ENCODE data around the gene ERC2.

DNA sequence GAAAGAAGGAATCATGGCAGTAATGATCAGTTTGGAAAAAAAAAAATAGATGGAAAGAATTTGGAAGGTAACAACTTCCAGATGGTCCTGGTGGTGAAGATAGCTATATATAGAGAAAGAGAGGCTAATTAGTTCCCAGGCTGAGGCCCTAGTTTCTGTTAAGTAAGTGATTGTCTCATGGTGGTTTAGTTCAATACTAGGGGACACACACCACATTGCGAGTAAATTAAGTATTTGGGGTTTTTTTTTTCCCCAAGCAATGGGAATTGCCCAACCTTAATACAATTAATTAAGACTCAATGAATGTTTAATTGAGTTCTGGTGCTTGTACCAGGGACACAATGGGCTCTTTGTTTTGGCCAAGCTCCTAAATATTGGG lies 837.4 kb downstream of the ERC2 start:
- TF ChIP-seq EZH2 (IDR thresholded peaks at IDR 0.05; ENCODE audit: low read length, missing control alignments): no peak
- TF ChIP-seq, protein P1, sequence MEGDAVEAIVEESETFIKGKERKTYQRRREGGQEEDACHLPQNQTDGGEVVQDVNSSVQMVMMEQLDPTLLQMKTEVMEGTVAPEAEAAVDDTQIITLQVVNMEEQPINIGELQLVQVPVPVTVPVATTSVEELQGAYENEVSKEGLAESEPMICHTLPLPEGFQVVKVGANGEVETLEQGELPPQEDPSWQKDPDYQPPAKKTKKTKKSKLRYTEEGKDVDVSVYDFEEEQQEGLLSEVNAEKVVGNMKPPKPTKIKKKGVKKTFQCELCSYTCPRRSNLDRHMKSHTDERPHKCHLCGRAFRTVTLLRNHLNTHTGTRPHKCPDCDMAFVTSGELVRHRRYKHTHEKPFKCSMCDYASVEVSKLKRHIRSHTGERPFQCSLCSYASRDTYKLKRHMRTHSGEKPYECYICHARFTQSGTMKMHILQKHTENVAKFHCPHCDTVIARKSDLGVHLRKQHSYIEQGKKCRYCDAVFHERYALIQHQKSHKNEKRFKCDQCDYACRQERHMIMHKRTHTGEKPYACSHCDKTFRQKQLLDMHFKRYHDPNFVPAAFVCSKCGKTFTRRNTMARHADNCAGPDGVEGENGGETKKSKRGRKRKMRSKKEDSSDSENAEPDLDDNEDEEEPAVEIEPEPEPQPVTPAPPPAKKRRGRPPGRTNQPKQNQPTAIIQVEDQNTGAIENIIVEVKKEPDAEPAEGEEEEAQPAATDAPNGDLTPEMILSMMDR (conservative IDR thresholded peaks at IDR 0.05 in 1 of 2, IDR thresholded peaks at IDR 0.05 in 1 of 2; ENCODE audit: low read depth in 1 of 2, low read length in 2 of 2): no peak

All from fibroblast of lung (primary cell).